HepG2 (cell line): ENCODE data around the gene TMEM156.

Source experiments
- BCL3 ChIP-seq: sonication (generic); formaldehyde crosslinking; IDR thresholded peaks from 2 replicates; pipeline ENCODE4 v1.5.1; 2020; ENCODE audit warnings: mild to moderate bottlenecking, missing genetic modification reagents, moderate library complexity
- EP300 ChIP-seq, 3 experiments: sonication (generic) in 1 of 3; formaldehyde crosslinking in 1 of 3; IDR thresholded peaks; 2 replicates each; pipeline versions ENCODE4 v1.5.1 to v1.6.1; 2011 to 2020; ENCODE audit warnings: low read depth in 2 of 3, low read length in 2 of 3, borderline replicate concordance in 1 of 3, improper control_type of control experiment in 1 of 3, mild to moderate bottlenecking in 1 of 3, missing genetic modification reagents in 1 of 3, moderate library complexity in 1 of 3
- POLR2AphosphoS5 ChIP-seq: IDR thresholded peaks from 2 replicates; pipeline ENCODE4 v1.6.1; 2012; ENCODE audit warnings: low read depth, low read length
- RBM39 ChIP-seq: fragments of 200-400 bp; formaldehyde crosslinking; IDR thresholded peaks from one replicate; pipeline ENCODE4 v1.6.1; 2018; ENCODE audit warnings: antibody characterized with exemption, mild to moderate bottlenecking, low read depth, low read length; ENCODE audit not compliant: poor library complexity, severe bottlenecking
- SATB2 ChIP-seq: sonication (generic); formaldehyde crosslinking; IDR thresholded peaks from 2 replicates; pipeline ENCODE4 v1.5.0; 2020; ENCODE audit warnings: missing genetic modification reagents

GRCh38 chr4:39014028-39014427, 18.2 kb downstream of the TMEM156 start:
- TF ChIP-seq EP300 (IDR thresholded peaks at IDR 0.05; ENCODE audit: low read depth in 2 of 2, low read length in 2 of 2) = no peak
- no peak for TF ChIP-seq EP300 (CRISPR knock-in tag; IDR thresholded peaks at IDR 0.05; ENCODE audit: borderline replicate concordance)
- no peak for TF ChIP-seq POLR2AphosphoS5
- no peak for TF ChIP-seq RBM39
- TF ChIP-seq BCL3 = no peak
- no peak for TF ChIP-seq SATB2 (CRISPR knock-in tag)
